GM19193 (cell line): ENCODE results near the gene GPATCH2.

Experiments
- POLR2A ChIP-seq: IDR thresholded peaks from 4 replicates; pipeline ENCODE4 v1.6.1; 2011; ENCODE audit not compliant: insufficient read depth, insufficient read length; ENCODE audit errors: extremely low read depth

The GPATCH2 gene

GRCh38 chr1:217599154-217599553 lies 31.7 kb downstream of the GPATCH2 start:
- no peak for TF ChIP-seq POLR2A

- no peak for TF ChIP-seq POLR2A
Observed at GRCh38 chr1:217590598-217590997, 40.3 kb downstream of the GPATCH2 start.

- TF ChIP-seq POLR2A = no peak
Observed at GRCh38 chr1:217586586-217586985, 44.3 kb downstream of the GPATCH2 start.

GRCh38 chr1:217585577-217585976 lies 45.3 kb downstream of the GPATCH2 start:
- no peak for TF ChIP-seq POLR2A

GRCh38 chr1:217577336-217577735 lies 53.6 kb downstream of the GPATCH2 start:
- no peak for TF ChIP-seq POLR2A

- no peak for TF ChIP-seq POLR2A
Observed at GRCh38 chr1:217574265-217574949, 56.5 kb downstream of the GPATCH2 start.

- TF ChIP-seq POLR2A = no peak
Observed at GRCh38 chr1:217569021-217569420, 61.9 kb downstream of the GPATCH2 start.

- no peak for TF ChIP-seq POLR2A
Observed at GRCh38 chr1:217568200-217568599, 62.7 kb downstream of the GPATCH2 start.

- no peak for TF ChIP-seq POLR2A
Observed at GRCh38 chr1:217564833-217565232, 66.1 kb downstream of the GPATCH2 start.

- TF ChIP-seq POLR2A = no peak
Observed at GRCh38 chr1:217564207-217564606, 66.7 kb downstream of the GPATCH2 start.

- TF ChIP-seq POLR2A = no peak
Observed at GRCh38 chr1:217563179-217563578, 67.7 kb downstream of the GPATCH2 start.

- no peak for TF ChIP-seq POLR2A
Observed at GRCh38 chr1:217562229-217562878, 68.5 kb downstream of the GPATCH2 start.

- no peak for TF ChIP-seq POLR2A
Observed at GRCh38 chr1:217561446-217561845, 69.4 kb downstream of the GPATCH2 start.

- TF ChIP-seq POLR2A = no peak
Observed at GRCh38 chr1:217554849-217555248, 76.0 kb downstream of the GPATCH2 start.

- no peak for TF ChIP-seq POLR2A
Observed at GRCh38 chr1:217553949-217554509, 76.9 kb downstream of the GPATCH2 start.

- no peak for TF ChIP-seq POLR2A
Observed at GRCh38 chr1:217552339-217552951, 78.4 kb downstream of the GPATCH2 start.
